GM10266 (cell line): ENCODE measurements around the gene TBC1D21.

Experiments used
- DNase-seq: peaks from one replicate; pipeline ENCODE4 v3.0.0; 2012; ENCODE audit errors: extremely low spot score
- CTCF ChIP-seq: IDR thresholded peaks from 2 replicates; pipeline ENCODE4 v1.5.1; 2012; ENCODE audit warnings: mild to moderate bottlenecking, low read depth; ENCODE audit not compliant: control insufficient read depth, insufficient read depth; ENCODE audit errors: missing control alignments

The TBC1D21 gene

GRCh38 chr15:73910522-73911303 is 37.3 kb downstream of the TBC1D21 start:
- TF ChIP-seq CTCF = no peak

GRCh38 chr15:73912030-73912596 is 38.7 kb downstream of the TBC1D21 start:
- DNase-seq = no peak
- TF ChIP-seq CTCF = no peak

More at GRCh38 chr15:73910522-73911303, 37.3 kb downstream of the TBC1D21 start:
- DNase-seq = no peak

- DNase-seq = no peak
- no peak for TF ChIP-seq CTCF
These were observed 40.8 kb downstream of the TBC1D21 start for GRCh38 chr15:73914145-73914544.

- DNase-seq = no peak
- TF ChIP-seq CTCF = no peak
These were observed 41.7 kb downstream of the TBC1D21 start for GRCh38 chr15:73915082-73915481.

GRCh38 chr15:73918784-73919183 is 45.4 kb downstream of the TBC1D21 start:
- DNase-seq = no peak
- no peak for TF ChIP-seq CTCF

GRCh38 chr15:73919706-73920105 is 46.3 kb downstream of the TBC1D21 start:
- TF ChIP-seq CTCF = no peak
- DNase-seq = no peak

- DNase-seq = no peak
- TF ChIP-seq CTCF = no peak
These were observed 48.0 kb downstream of the TBC1D21 start for GRCh38 chr15:73921254-73921925.
